Cerebellar cortex (tissue), 1 donor: ENCODE measurements around the gene HLX.
A peak's percentile ranks its signal among the peaks of the same experiment; 100 is the strongest.

Experiments
- DNase-seq: peaks from one replicate; pipeline ENCODE4 v3.0.0-alpha.2; 2015; ENCODE audit warnings: low spot score

Gene HLX, protein sequence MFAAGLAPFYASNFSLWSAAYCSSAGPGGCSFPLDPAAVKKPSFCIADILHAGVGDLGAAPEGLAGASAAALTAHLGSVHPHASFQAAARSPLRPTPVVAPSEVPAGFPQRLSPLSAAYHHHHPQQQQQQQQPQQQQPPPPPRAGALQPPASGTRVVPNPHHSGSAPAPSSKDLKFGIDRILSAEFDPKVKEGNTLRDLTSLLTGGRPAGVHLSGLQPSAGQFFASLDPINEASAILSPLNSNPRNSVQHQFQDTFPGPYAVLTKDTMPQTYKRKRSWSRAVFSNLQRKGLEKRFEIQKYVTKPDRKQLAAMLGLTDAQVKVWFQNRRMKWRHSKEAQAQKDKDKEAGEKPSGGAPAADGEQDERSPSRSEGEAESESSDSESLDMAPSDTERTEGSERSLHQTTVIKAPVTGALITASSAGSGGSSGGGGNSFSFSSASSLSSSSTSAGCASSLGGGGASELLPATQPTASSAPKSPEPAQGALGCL

GRCh38 chr1:220879076-220879508 is at the start of gene HLX:
TSS of gene HLX (plus strand) at chr1:220879443. CDS start at chr1:220879858, 415 bp downstream.
- peak; percentile 7 for DNase-seq

DNA sequence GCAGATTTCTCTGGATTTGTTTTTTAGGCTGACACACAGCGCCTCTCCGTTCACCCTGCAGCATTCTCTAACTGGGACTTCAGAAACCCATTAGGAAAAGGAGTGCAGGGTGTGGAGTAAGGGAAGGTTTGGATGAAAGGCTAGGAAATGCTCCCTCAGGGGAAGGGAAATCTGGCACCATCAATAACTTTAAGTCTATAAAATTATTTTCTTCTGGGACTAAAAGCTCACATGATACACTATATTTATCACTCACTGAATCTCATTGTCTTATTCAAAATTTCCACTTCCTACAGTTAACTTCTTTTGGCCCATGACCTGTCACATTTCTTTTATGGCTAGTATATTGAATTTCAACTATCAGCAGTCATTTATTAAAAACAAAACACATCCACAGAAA is 45.8 kb upstream of the HLX start:
- no peak for DNase-seq

GRCh38 chr1:220834155-220834870 is 44.9 kb upstream of the HLX start:
- DNase-seq = no peak

DNA sequence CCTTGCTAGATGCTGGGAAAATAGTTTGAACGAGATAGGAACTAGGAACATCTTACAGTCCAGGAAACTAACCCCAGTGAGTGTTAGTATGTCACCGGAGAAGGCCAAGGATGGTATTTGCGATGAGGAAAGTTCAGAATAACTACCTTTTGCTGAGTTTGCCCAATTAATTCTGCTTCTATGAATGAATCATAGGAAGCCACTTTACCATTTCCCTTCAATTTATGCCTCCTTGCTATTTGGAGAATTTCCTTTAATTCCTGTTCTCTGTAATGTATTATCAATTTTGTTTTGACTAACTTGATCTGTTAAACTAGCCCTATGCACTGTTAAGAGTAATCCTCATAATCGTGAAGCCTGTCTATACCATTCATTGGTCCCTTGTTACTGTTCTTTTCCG is 40.7 kb upstream of the HLX start:
- DNase-seq = no peak

GRCh38 chr1:220839474-220839873 is 39.8 kb upstream of the HLX start:
- DNase-seq = no peak

GRCh38 chr1:220841293-220841692 is 38.0 kb upstream of the HLX start:
- no peak for DNase-seq

- peak; percentile 77 for DNase-seq
These were observed 35.7 kb upstream of the HLX start for GRCh38 chr1:220843481-220844011.

DNA sequence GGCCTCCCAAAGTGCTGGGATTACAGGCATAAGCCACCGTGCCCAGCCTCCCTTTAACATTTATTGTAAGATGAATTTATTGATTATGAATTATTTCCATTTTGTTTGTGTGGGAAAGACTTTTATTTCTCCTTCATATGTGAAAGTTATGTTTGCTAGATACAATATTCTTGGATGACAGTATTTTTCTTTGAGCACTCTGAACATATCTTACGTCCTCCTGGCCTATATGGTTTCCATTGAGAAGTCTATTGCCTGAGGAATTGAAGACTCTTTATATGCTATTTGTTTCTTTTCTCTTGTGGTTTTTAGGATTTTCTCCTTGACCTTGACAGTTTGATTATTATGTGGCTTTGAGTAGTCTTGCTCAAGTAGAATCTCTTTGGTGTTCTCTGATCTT is 26.8 kb upstream of the HLX start:
- DNase-seq = no peak

- DNase-seq = no peak
These were observed 6.9 kb upstream of the HLX start for GRCh38 chr1:220872296-220872695.

GRCh38 chr1:220873087-220873486 is 6.2 kb upstream of the HLX start:
- DNase-seq = no peak

DNA sequence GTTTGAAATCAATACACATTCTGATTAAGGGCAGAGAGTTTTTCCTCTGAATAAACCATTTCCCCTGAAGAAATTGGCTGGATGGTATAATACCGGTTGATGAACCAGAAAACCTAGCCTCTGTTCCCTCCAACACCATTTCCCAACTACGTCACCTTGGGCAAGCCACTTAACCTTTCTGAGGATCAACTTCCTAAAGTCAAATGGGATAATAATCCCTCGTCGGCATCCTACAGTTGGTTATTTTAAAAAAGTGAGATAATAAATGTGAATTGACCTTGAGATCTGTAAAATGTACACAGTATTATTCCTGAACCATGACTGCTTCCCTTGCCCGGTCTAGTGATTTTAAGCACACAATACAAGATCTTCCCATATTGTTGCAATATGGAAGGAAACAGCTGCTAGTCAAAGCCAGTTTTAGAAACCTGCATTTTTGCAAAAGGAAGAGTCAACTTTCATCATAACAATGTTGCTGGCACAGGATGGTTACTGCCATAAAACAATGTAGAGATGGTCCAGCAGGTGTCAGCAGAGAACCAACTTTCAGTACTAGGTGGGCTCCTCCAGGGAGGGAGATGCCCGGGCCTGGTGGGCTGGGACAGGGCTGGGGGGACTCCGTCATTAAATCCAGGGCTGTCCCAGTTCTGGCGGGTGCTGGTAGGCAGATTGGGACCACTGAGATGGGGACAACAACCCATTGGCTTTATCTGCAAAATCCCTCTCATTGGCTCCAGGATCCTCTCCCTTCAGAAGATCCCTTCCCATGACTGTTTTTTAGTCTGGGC is 5.2 kb upstream of the HLX start:
- peak; percentile 18 for DNase-seq

DNA sequence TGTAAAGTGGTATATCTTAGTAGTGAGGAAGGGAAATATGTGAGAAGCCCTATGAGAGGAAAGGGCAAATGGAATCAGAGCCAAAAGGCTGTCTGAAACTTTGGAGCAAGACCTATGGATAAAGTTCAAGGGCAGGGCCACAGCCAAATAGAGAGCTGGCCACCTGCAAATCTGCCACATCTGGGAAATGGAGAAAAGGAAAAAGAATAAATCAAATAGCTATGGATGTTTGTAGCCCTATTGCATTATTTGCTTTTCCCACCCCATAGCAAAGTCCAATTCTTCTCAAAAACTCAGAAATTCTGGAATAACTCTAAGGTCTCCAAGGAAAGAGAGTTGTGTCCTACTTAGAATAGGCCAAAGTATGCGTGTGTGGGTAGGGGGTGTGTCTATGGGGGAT is 4.0 kb upstream of the HLX start:
- DNase-seq = no peak

DNA sequence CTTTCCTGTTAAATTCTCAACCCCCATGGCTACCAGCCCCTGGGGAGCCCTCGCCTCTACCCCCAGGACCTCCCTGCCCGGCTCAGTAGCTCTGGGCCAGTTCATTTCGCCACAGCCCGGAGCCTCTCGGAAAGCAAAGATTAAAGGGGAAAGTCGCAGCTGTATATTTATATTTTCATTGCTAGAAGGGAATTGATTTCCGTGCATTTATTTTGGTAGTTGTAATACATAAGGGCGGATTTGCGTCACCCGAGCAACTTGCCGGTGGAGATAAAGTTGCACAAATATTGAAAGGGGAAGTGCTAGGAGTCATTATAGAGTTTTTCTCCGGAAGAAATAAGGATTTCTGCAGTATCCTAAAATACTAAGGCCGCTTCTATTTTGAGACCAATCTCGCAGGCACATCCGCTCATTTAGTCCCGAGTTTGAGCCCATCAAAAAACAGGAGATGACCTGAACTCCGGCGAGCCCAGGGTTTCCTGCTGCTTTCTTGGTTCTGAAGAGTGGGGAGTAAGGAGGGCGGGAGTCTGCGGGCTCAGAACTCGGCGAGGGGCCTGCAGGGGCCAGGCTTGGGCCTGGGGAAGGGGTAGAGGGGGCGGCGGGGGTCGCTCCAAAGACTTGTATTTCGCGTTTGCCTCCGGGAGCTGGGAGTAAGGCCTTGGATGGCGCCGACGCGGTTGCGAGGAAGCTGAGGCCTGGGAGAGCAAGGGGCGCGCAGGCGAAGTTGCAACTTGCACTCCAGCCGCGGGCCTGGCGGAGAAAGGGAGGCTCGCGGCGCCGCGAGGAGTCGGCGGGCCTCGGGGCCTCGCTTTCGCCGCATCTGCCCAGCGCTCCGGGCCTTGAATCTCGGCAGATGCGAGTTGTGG is 2.5 kb upstream of the HLX start:
- DNase-seq = no peak

DNA sequence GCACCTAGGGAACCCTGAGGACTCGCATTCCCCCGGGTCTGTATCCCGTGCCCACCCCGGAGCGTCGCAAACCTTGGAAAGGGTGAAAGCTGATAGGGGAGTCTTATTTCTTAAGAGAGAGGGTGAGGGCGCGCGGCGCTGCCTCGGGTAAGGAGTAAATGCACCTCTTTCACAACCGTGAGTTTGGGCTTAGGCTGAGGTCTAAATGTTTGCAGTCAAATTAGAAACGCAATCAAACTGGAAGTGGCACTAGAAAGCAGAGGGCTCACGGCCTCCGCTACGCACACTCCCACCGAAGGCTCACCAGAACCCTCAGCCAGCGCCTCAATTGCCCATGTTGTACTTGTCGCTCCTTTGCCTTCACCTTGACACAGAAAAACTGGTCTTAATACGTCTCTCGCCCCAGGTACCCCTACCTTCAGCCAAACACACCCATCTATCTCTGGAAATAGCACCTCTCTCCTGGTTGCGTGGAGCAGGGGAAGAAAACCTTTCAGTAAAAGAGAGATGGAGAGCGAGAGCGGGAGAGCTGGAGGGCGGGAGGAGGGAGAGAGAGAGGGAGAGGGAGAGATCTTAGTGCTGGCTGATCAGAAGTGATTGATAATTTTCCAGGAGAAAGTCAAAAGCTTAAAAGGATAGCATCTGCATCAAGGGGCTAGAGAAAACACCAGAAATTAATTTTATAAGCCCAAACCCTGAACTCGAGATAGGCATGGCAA is 1.7 kb upstream of the HLX start:
- DNase-seq = no peak

DNA sequence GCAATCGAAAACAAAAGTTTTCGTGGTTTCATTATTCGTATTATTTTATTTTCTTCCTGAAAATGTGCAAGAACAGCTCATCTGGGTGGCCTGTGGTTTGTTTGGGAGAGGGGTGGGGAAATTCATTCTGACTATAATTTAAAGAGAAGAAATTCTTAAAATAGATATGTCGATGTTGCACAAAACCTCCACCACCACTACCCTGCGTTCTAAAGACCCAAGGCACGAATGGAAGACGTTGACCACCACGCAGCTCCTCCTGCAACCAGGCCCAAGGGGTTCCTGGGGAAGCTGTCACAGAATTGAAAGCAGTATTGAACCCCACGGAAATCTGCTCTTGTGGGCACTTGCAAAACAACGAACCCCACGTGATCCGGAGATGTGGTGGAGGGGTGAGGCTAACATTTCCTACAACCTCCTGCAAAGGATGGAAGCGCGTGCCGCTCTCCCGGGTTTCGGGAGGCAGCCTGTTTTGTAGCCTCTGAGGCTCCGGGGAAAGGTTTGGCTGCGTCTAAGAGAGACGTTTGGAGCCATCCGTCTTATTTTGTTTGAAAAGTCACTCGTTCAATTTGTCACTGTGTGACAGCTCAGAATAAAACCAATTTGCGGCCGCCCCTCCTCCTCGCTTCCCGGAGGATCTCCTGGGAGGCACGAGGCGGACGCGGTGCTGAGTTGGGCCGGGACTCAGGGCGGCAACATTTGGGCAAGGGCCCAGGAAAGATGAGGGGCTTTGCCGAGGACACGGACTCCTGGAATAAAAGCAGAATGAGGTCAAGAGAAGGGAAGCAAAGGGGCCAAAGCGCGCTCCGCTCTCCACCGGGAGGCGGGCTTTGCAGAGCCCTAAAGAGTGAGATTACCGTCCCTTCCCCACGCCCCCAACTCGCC is 810 bp upstream of the HLX start:
- no peak for DNase-seq

- DNase-seq = no peak
These were observed 492 bp downstream of the HLX start for GRCh38 chr1:220879509-220880361.

DNA sequence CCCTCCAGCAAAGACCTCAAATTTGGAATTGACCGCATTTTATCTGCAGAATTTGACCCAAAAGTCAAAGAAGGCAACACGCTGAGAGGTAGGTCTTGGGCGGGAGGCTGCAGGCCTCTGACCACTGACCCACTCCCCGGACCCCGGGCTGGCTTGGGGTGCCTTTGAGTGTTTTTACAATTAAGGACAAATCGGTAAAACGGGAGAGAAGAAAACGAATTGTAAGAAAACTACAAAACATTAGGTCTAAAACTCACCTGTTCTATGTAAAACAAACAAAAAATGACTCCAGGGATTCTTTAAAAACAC is 1.1 kb downstream of the HLX start:
- DNase-seq = no peak

DNA sequence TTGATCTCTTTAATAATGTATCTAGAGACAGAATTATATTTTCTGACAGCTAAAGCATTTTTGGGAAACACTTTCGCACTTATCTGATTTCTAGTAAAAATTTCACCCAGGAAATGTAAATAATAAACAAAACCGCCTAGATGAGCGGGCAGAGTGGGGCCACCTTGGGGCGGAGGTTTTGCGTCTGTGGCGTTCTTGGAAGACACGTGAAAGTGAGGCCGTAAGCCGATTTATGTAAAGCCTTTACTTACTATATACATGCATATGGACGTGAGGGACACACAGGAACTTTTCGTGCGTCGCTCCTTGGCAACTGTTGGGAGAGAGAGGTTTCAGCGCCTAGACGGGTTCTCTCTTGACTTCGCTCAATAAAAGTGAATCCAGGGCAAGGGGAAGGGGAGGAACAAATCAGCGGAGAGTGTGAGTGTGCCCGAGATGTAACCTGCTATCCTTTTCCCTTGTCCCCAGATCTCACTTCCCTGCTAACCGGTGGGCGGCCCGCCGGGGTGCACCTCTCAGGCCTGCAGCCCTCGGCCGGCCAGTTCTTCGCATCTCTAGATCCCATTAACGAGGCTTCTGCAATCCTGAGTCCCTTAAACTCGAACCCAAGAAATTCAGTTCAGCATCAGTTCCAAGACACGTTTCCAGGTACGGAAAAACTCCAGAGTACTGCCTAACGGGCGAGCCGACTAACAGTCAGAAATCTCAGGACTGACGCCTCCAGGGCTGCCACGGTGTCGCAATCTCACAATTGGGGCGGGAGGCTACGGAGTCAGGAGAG is 1.7 kb downstream of the HLX start:
- DNase-seq = no peak
